ENCODE data around the gene TRIM14.

TRIM14 gene, protein sequence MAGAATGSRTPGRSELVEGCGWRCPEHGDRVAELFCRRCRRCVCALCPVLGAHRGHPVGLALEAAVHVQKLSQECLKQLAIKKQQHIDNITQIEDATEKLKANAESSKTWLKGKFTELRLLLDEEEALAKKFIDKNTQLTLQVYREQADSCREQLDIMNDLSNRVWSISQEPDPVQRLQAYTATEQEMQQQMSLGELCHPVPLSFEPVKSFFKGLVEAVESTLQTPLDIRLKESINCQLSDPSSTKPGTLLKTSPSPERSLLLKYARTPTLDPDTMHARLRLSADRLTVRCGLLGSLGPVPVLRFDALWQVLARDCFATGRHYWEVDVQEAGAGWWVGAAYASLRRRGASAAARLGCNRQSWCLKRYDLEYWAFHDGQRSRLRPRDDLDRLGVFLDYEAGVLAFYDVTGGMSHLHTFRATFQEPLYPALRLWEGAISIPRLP

DNA sequence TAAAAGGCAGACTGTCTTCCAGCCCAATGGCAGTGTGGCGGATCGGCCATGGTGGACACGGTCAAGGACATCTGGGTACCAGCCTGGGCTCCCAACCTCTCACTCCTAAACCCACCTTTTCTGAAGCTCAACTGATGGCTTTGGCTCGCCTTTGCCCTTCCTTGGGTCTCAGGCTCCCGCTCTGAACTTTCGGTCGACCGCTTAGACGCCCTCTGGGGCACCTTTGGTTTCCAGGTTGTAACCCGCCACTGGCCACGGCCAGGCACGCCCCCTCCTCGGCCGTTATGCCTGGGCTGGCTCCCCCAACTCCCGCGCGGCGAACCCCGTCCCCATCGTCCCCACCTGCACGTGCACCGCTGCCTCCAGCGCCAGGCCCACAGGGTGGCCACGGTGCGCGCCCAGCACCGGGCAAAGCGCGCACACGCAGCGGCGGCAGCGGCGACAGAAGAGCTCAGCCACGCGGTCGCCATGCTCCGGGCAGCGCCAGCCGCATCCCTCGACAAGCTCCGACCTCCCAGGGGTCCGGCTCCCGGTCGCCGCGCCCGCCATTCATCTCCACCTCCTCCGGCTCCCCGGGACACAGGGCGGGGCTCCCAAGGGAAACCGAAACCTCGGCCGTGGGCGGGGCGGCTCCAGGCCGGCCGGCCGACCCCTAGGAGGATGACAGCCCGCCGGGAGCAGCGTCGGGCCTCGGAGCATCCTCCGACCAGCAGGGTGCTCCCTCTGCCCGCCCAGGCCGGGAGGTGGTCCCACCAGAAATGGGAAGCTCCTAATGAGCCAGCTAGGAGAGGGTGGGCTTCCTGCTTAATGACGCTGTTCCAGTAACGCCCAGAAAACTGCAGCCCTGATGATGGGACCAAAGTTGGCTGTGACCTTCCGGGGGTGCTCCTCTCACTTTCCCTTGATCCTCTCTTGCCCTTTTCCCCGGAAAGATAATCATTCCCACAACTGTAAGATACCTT lies at the start of gene TRIM14:
Gene TRIM14 (minus strand): TSS at position 583 of the 962 bp plus-strand sequence. CDS start 34 bp downstream, at position 549.
- DNase-seq, result peak; percentile 33 to 58

DNA sequence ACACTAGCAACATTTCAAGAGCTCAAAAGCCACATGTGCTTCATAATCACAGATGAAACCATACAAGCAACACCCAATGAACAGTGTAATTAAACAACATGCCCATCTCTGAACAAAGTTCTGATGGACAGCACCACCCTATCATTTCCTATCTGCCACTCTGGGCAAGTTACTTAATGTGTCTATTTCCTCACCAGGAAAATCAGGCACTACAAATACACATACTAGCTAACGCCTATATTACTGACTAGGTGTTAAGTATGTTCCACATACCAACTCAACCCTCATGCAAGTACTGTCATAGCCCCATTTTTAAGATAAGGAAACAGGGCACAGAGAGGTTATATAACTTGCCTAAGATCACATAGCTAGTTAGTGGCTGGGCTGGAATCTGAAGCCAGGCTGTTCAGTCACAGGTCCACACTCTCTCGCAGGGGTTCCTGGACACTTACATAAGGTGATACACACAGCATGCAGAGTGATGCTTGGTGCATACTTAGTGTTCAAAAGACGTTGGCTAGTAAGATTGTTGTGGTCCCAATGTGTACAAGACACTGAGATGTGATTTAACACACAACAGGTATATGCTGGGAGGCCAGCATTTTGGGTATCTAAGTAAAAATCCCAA lies 49.2 kb upstream of the TRIM14 start:
- no peak for DNase-seq

DNA sequence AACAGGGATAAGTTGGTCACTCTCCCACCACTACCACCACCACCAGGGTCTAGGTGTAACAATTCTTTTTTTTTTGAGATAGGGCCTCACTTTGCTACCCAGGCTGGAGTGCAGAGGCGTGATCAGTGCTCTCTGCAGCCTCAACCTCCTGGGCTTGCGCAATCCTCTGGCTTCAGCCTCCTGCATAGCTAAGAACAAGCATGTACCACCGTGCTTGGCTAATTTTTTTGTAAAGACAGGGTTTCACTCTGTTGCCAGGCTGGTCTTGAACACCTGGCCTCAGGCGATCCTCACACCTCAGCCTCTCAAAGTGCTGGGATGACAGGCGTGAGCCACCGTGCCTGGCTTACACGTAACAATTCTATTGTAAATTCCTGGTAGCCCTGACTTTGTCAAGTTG lies 45.9 kb upstream of the TRIM14 start:
- no peak for DNase-seq

DNA sequence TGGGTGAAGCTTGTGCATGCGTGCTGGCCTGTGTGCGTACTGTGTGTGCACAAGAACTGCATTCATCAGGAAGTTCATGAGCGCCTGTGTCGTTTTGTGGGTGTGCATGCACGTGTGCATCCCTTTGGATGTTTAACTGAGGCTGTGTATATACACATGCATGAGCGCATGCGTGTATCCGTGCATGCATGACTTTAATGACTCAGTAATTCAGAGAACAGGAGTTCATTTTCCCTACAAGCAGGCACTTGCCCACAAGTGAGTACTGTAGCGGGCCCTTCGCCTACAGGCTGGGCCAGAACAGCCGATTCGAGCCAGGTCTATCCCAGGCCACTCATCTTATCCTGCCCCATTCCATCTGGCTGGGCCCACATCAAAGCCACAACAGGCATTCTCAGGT lies 43.6 kb upstream of the TRIM14 start:
- no peak for DNase-seq

DNA sequence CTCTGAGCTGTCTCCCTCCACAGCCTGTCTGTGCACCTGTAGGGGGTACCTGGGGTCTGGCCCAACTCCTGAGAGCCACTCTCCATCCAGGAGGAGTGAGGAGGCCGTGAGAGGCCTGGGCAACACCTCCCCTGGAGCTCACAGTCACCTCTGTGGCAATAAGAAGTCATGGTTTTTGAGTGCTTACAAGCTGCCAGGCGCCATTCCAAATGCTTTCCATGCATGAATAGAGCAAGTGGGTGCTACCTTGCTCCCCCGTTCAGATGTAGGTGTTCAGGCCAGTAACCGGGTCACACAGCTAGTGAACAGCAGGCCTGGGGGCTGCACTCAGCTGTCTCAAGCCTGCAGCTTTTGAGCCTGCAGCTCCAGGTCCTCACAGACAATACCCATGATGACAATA lies 42.8 kb upstream of the TRIM14 start:
- DNase-seq, result no peak

DNA sequence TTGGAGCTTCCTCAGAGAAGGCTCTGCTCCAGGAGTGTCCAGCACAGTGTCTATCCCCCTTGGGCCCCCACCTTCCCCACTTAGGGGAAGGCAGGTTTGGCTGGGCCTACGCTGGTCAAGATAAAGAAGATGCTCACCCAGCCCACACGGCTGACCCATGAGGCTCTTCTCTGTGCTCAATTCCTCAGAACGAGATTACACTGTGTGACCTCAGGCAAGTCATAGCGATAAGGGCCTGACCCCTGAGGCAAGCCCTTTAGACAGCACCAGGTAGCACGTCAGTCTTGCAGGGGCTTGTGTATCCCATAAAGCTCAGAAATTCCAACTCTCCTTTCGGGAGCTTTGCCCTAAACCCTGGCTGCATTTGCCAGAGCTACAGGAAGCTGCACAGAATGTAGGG lies 40.8 kb upstream of the TRIM14 start:
- DNase-seq, result no peak

DNA sequence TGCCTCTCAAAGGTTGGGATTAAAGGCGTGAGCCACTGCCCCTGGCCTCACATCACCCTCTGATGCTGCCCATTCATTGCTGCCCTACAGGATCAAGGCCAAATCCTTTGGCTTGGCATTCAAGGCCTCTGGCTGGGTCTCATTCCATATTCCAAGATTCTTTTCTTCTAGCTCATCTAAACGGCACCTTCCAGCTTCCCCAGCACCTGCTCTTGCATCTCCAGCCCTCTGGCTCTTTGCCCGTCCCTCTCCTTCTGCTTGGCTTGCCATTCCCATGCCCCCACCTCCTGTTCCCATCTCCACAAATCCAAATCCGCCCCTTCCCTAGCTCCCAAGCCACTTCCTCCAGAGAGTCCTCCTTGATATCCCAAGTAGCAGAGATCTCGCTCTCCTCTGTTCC lies 40.3 kb upstream of the TRIM14 start:
- no peak for DNase-seq

DNA sequence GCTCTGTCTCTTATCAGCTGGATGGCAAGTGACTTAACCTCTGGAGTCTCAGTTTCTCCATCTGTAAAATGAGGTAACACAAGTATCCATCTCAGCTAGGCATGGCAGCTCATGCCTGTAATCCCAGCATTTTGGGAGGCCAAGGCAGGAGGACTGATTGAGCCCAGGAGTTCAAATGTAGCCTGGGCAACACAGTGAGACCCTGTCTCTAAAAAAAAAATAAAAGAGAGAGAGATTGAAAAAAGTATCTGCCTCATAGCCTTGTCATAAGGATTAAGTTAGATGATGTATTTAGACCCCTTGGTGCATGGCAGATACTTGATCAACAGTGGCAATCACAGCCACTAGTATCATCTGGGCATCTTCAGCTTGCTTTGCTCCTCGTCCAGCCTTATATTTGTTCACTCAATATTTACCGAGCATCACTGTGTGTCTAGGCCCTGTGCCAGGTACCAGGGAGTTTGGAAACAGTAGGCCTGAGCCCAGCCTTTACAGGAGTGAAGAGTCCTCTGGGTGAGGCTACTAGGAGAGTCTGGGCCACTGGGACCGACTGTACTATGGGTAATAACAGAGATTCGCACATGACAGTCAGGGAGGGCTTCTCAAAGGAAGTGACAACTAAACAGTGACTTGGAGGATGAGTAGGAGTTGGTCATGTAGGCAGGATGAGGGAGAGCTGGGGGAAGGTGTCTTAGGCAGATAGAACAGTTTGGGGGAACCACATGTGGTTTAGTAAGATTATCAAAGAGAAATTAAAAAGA lies 39.2 kb upstream of the TRIM14 start:
- no peak for DNase-seq

DNA sequence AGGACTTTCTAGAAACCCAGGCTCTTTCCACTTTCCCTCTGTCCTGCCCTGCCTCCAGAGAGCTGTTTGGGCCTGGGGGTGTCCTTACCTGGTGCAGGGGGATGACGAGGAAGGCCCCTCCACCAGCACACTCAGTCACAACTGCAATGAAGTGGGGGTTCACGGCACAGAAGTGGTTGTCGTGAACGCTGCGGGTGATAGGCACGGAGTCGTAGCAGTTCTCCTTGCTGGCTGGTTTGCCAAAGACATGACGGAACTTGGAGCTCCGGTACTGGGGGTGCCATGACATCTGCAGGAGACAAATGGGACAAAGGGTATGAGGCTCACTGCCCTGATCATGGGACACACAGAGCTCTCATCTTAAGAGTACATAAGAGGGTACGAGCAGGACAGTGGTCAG lies 38.4 kb upstream of the TRIM14 start:
- no peak for DNase-seq

DNA sequence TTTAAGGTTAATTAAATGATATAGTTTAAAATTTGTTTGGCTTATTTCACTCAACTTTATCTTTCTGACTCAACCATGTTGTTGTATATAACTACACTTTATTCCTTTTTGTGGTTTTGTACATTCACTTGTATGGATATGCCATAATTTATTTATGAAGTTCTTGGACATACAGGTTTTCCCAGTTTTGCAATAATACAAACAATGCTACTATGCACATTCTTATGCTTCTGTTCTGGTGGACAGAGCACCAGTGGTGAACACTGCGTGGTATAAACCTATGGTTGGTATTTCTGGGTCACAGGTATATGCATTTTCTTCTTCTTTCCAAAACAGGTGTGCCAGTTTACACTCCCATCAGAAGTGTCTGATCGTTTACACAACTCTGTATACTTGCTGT lies 35.7 kb upstream of the TRIM14 start:
- DNase-seq, result no peak

DNA sequence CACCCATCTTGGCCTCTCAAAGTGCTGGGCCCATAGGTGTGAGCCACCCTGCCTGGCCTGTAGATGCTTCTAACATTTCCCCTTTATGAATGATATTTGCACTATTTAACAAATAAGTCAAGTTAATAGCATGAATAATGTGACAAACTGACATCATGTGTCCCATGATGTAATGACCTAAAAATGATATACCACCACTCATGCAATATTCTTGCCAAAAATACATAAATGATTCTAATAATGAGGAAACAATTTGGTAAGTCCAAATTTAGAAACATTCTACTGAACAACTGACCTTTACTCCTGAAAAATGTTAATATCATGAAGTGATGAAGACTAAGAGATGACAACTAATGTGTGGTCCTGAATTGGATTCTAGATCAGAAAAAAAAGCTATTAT lies 33.5 kb upstream of the TRIM14 start:
- DNase-seq, result no peak

DNA sequence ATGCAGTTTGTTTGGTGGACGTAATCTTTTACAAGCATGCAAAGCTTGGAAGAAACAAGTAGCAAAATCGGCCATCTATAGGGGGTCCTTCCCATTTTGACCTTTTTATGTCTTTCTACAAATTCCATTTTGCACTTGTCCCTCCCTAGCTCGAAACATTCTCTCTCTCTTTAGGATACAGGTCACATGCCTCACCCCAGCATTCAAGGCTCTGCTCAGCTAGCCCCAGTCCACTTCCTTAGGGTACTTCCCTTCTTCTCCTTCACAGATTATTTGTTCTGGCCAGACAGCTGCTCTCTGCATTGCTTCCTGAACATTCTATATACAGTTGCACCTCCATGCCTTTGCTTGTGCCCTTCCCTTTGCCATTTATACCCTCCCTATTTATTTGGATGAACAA lies 31.7 kb upstream of the TRIM14 start:
- DNase-seq, result no peak

DNA sequence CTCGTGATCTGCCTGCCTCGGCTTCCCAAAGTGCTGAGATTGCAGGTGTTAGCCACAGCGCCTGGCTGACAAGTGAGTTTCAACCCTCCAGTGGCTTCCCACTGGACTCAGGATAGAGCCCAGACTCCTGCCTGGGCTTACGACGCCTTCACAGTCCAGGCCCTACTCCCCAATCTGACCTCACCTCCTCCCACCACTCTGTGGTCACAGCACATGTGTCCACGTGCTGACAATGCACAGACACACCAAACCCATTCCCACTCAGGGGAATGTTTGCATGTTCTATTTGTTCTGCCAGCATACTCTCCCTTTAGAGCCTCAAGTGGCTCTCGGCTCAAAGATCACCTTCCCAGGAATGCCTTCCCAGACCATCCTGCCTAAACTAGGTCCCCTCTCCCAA lies 31.1 kb upstream of the TRIM14 start:
- no peak for DNase-seq

DNA sequence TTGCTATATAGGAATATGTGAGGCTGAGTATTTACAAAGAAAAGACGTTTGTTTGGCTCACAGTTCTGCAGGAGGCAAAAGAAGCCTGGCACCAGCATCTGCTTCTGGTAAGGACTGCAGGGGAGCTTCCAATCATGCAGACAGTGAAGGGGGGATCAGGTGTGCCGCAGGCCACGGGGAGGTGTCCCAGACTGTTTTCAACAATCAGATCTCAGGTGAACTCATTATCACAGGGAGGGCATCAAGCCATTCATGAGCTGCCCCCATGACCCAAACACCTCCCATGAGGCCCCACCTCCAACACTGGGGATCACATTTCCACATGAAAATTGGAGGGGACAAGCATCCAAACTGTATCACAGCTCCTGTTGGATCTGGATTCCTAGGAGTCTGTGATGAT lies 30.4 kb upstream of the TRIM14 start:
- DNase-seq, result no peak

DNA sequence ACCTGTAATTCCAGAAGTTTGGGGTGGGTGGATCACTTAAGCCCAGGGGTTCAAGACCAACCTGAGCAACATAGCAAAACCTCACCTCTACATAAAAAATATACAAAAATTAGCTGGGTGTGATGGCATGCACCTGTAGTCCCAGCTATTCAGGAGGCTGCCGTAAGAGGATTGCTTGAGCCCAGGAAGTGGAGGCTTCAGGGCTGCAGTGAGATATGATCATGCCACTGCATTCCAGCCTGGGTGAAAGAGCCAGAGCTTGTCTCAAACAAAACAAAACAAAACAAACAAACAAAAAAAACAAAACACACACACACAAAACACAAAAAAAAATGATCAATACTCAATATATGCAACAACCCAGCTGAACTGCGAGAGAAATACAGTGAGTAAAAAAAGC lies 29.5 kb upstream of the TRIM14 start:
- no peak for DNase-seq

DNA sequence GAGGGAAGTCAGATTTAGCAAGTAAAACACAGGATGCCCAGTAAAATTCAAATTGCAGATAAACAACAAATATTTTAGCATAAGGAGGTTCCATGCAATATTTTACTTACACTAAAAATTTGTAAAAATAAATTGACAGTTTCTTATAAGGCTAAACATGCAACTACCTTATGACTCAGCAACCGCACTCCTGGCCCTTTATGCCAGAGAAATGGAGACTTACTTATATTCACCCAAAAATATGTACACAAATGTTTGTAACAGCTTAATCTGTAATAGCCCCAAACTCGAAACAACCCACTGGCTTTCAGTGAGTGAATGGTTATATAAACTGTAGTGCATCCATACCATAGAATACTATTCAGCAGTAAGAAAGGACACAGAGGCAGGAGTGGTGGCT lies 28.6 kb upstream of the TRIM14 start:
- no peak for DNase-seq

DNA sequence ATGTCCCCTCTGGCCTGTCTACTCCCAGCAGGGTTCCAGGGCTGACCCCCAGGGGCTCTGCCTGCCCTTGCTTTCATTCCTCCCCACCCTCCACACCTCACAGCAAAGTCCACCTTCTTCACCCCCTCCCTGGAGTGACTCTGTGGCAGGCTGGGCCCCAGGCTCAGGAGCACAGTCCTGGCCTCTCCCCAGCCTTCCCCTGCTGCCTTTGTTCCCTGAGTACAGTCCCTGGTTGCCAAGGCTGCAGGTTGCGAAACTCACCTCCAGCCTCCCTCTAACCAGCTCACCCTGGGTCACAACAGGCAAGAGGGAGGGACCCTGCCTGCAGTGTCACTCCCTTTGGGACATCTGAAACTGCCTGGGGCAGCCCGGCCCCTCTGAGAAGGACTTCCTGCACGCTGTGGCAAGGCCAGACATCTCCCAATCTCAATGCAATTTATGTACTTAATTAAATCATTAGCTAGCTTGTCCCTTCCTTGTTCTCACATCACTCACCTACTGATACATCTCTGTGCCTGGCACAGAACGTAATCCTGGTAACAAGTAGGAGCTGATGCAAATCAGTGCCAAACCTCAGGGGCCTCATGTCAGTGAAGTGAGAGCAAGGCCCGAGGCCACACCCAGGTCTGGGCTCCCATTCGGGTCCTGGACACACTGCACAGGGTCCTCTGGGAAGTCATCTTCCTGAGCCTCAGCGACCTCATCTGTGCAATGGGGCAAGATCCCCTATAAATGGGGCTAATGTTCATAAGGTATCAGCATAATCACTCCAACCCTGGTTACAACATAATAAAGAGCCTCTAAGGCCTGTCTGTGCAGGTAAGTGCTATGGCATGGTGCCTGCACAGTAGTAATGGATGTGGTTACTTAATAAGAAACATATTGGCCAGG lies 27.3 kb upstream of the TRIM14 start:
- peak in 1 of 2 donors; percentile 64 for DNase-seq

DNA sequence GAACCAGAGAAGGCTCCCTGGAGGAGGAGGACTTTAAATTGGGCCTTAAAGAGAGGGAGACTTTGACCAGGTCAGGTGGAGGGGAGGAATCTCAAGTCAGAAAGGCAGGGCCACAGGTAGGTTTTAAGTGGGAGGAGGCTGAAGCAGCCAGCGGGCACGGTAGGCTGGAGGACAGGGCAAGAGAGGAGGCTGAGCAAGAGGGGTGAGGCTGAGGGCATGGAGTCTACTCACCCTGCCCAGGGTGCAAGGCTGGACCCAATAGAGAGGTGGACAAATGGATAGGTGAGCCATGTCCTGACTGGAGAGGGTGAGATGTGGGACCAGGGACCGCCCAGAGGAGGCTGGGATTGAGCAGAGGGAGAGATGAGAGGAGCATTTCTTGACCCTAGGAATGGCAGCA lies 25.6 kb upstream of the TRIM14 start:
- no peak for DNase-seq

DNA sequence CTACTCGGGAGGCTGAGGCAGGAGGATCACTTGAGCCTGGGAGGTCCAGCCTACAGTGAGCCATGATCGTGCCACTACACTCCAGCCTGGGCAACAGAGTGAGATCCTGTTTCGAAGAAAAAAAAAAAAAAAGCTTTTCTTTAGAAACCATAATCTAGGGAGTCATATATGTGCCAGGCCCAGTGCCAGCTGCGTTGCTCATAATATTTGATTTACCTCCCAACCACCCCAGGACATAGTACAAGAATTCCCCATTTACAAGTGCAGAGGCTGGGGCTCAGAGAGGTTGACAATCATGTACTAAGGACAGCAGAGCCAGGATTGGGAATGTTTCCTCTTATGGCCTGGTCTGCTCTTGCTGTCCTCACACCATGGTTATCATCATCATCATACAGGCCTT lies 25.1 kb upstream of the TRIM14 start:
- no peak for DNase-seq

DNA sequence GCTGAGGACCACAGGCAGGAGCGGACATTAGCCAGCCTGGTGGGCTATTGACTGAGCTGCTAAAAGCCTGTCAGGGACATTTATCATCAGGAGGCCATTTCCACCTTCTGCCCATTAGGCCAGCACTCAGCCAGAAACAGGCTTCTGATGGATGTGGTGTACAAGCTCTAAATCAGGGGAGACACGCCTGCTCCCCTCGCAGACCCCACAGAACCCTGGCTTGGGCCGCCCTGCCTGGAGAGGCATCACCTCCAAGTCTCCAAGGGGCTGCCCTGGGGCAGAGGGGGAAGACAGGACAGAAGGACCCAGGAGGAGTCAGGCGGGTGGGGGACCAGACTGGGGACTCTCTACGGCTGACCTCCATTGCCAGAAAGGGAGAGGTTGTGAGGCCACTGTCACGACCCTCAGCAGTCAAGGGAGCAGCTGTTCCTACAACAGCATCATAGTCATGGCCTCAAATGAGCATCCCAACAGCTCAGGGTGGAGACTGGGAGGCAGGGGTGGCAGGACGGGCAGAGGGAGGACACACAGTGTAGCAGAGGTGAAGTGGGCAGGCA lies 24.0 kb upstream of the TRIM14 start:
- no peak for DNase-seq

DNA sequence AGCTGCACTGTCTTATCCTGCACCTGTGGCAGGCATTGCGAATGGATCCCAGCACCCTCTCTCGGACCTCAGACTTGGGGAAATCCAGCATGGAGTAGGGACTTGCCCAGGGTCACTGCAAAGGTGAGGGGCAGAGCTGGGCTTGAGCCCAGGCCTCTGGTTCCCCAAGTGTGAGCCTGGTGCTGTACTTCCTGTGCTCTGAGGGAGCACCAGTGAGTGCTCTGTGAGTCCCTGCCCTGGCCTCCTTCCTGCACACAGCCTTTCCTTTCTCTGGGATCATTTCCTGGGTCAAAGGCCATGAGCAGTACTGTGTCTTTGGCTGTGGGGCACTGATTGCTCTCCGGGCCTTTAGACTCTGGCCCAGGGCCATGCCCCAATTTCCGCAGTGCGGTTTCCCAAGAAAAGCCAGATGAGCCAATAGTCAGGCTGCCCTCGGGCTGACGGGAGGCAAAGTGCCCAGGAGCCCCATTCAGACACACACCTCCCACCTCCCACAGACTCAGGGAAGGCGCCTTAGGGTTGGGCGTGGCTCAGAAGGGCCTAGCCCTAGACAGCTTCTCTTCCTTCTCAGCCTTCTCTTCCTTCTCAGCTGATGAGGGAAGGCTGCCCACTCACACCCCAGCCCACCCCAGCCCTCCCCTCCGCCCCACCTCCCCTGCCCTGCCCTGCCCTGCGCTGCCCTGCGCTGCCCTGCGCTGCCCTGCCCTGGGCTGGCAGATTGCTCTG lies 23.3 kb upstream of the TRIM14 start:
- DNase-seq, result no peak

Data from CD4-positive, alpha-beta T cell treated with Interleukin-4 for 1 hour (primary cell).